ENCODE data around the gene TEKT2. TPM values are rescaled to one million over a fixed set of nuclear protein-coding genes. Genes with fewer than 3 reads are reported as not detected.

The TEKT2 gene
- total and polyA plus RNA-seq, 2 donors (not counting 1 experiment from before 2014, with no cell fraction given): 0.09 to 0.50 TPM

- TF ChIP-seq EZH2 (IDR thresholded peaks at IDR 0.05; ENCODE audit: low read length, missing control alignments) (no peak), CTCF (conservative IDR thresholded peaks at IDR 0.05 in 1 of 2, IDR thresholded peaks at IDR 0.05 in 1 of 2; ENCODE audit: low read depth in 1 of 2, low read length in 2 of 2) (no peak)
- no peaks in the 10 kb centered on the region for H3K27me3 ChIP-seq (ENCODE audit: control insufficient read depth, insufficient read depth, low read length)
- H3K4me3 ChIP-seq (replicated peaks in 1 of 4; ENCODE audit: control extremely low read depth in 1 of 4, insufficient read depth in 1 of 4, low read depth in 3 of 4, low read length in 4 of 4): no peak overlapping the region
- H3K4me1 ChIP-seq (ENCODE audit: control insufficient read depth, extremely low read depth, insufficient read depth, low read length): peaks cover 10% of the 10 kb centered on the region
- H2AFZ ChIP-seq (ENCODE audit: low read length): no peak overlapping the region
- H4K20me1 ChIP-seq (ENCODE audit: control insufficient read depth, extremely low read depth, insufficient read depth, low read length): no peaks in the 10 kb centered on the region
- H3K27ac ChIP-seq (ENCODE audit: insufficient read depth, low read length): no peak overlapping the region
- peaks cover 34% of the 10 kb centered on the region for H3K36me3 ChIP-seq (ENCODE audit: control insufficient read depth, insufficient read depth, low read length)
- no peak overlapping the region for H3K4me2 ChIP-seq (ENCODE audit: extremely low read depth, insufficient read depth, low read length)
- H3K79me2 ChIP-seq (ENCODE audit: control insufficient read depth, insufficient read depth, low read length): peaks cover 24% of the 10 kb centered on the region
- no peak overlapping the region for H3K9ac ChIP-seq (ENCODE audit: insufficient read depth, low read length)
- no peaks in the 10 kb centered on the region for H3K9me3 ChIP-seq (ENCODE audit: control insufficient read depth, insufficient read depth, low read depth, low read length)
- no peak for DNase-seq (ENCODE audit: low read depth in 2 of 2)
These were observed 10.0 kb downstream of the TEKT2 start for GRCh38 chr1:36093929-36094328.

GRCh38 chr1:36094621-36095061, 10.7 kb downstream of the TEKT2 start:
- Histone ChIP-seq H3K27me3 (ENCODE audit: control insufficient read depth, insufficient read depth, low read length) (no peaks in the 10 kb centered on the region), H4K20me1 (ENCODE audit: control insufficient read depth, extremely low read depth, insufficient read depth, low read length) (no peaks in the 10 kb centered on the region), H3K4me2 (ENCODE audit: extremely low read depth, insufficient read depth, low read length) (no peak overlapping the region), H3K4me1 (ENCODE audit: control insufficient read depth, extremely low read depth, insufficient read depth, low read length) (peaks cover 8% of the 10 kb centered on the region), H3K9ac (ENCODE audit: insufficient read depth, low read length) (no peak overlapping the region), H3K27ac (ENCODE audit: insufficient read depth, low read length) (no peak overlapping the region), H3K79me2 (ENCODE audit: control insufficient read depth, insufficient read depth, low read length) (peaks cover 18% of the 10 kb centered on the region), H3K36me3 (ENCODE audit: control insufficient read depth, insufficient read depth, low read length) (peaks cover 34% of the 10 kb centered on the region), H3K9me3 (ENCODE audit: control insufficient read depth, insufficient read depth, low read depth, low read length) (no peaks in the 10 kb centered on the region), H2AFZ (ENCODE audit: low read length) (no peak overlapping the region), H3K4me3 (replicated peaks in 1 of 4; ENCODE audit: control extremely low read depth in 1 of 4, insufficient read depth in 1 of 4, low read depth in 3 of 4, low read length in 4 of 4) (no peak overlapping the region)
- TF ChIP-seq EZH2 (IDR thresholded peaks at IDR 0.05; ENCODE audit: low read length, missing control alignments) (no peak), CTCF (conservative IDR thresholded peaks at IDR 0.05 in 1 of 2, IDR thresholded peaks at IDR 0.05 in 1 of 2; ENCODE audit: low read depth in 1 of 2, low read length in 2 of 2) (no peak)
- no peak for DNase-seq (ENCODE audit: low read depth in 2 of 2)

GRCh38 chr1:36095760-36096405, 12.0 kb downstream of the TEKT2 start:
- Histone ChIP-seq H3K4me1 (ENCODE audit: control insufficient read depth, extremely low read depth, insufficient read depth, low read length) (peaks cover 4% of the 10 kb centered on the region), H3K36me3 (ENCODE audit: control insufficient read depth, insufficient read depth, low read length) (peaks cover 34% of the 10 kb centered on the region), H4K20me1 (ENCODE audit: control insufficient read depth, extremely low read depth, insufficient read depth, low read length) (no peaks in the 10 kb centered on the region), H3K9me3 (ENCODE audit: control insufficient read depth, insufficient read depth, low read depth, low read length) (no peaks in the 10 kb centered on the region), H3K4me2 (ENCODE audit: extremely low read depth, insufficient read depth, low read length) (no peak overlapping the region), H3K27me3 (ENCODE audit: control insufficient read depth, insufficient read depth, low read length) (no peaks in the 10 kb centered on the region), H2AFZ (ENCODE audit: low read length) (no peak overlapping the region), H3K27ac (ENCODE audit: insufficient read depth, low read length) (no peak overlapping the region), H3K79me2 (ENCODE audit: control insufficient read depth, insufficient read depth, low read length) (peaks cover 7% of the 10 kb centered on the region), H3K9ac (ENCODE audit: insufficient read depth, low read length) (no peak overlapping the region), H3K4me3 (replicated peaks in 1 of 4; ENCODE audit: control extremely low read depth in 1 of 4, insufficient read depth in 1 of 4, low read depth in 3 of 4, low read length in 4 of 4) (no peak overlapping the region)
- TF ChIP-seq CTCF (conservative IDR thresholded peaks at IDR 0.05 in 1 of 2, IDR thresholded peaks at IDR 0.05 in 1 of 2; ENCODE audit: low read depth in 1 of 2, low read length in 2 of 2) (no peak), EZH2 (IDR thresholded peaks at IDR 0.05; ENCODE audit: low read length, missing control alignments) (no peak)
- DNase-seq (ENCODE audit: low read depth in 2 of 2): no peak

Data from fibroblast of lung (primary cell).